22Rv1 (cell line): ENCODE data around the gene TENM4.

ENCODE experiments used
- CTCF ChIP-seq: fragments of 450-650 bp; IDR thresholded peaks from 2 replicates; pipeline ENCODE4 v1.5.1; 2017; ENCODE audit warnings: mild to moderate bottlenecking
- ZFX ChIP-seq: fragments of 450-650 bp; IDR thresholded peaks from 2 replicates; pipeline ENCODE4 v1.6.1; 2017; ENCODE audit warnings: antibody characterized with exemption, borderline replicate concordance

DNA sequence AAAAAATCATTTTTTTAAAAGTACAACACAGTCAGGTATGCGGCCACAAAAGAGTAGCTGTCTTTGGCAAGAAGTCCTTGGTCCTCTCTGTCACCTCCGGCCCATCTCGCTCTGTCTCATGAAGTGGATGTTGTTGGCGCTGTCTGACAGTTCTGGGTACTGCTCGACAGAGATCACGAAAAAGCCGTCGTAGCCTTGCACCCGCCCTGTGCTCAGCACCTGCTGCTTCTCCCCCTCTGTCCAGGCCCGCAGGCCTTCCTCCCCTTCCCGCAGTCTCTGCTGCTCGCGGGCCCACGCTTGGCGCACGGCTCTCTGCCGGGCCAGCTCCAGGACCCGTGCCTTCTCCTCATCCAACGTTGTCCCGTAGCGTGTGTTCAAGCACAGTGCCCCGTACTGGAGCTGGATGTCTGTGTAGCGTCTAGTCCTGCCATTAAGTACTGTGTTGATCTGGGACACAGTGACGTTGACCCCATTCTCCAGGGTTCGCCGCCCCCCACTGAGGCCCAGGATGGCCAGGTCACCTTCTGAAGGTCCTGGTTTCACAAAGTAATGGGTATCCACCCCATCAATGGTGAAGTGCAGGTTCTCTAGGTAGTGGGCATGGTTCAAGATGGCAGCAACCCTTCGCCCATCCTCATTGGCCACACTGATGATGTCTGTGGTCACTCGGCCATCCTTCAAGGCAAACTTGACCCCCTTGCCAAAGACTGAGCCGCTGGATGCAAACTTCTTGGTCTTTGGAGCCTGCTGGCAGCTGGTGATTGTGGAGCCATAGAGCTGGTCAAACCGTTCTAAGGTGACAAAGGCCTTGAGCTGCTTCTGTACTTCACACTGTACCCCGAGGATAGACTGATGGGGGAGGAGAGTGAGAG, 782.6 kb downstream of the TENM4 start:
- no peak for TF ChIP-seq CTCF
- TF ChIP-seq ZFX, result no peak
